Stomach (tissue), 9 donors: ENCODE results near the gene RFX2. TPM values are rescaled to one million over a fixed set of nuclear protein-coding genes. Genes with fewer than 3 reads are reported as not detected.

Experiments
- DNase-seq, 2 donors: peaks; one replicate each; pipeline versions ENCODE4 v3.0.0 to v3.0.0-alpha.2; 2013 to 2019
- H3K27ac ChIP-seq, 5 donors: fragments of 200-600 bp in 4 of 5; sonication (generic) in 4 of 5; one replicate each; pipeline ENCODE4 v1.5.1; 2013 to 2019; ENCODE audit warnings: mild to moderate bottlenecking in 1 of 5, moderate library complexity in 1 of 5
- H3K27me3 ChIP-seq, 3 donors: fragments of 200-600 bp; sonication (generic); one replicate each; pipeline ENCODE4 v1.5.1; 2017 to 2019; ENCODE audit warnings: mixed run types in 1 of 3
- H3K36me3 ChIP-seq, 4 donors: fragments of 200-600 bp; sonication (generic); 1 replicate in 3 of 4; 2 replicates in 1 of 4; pipeline ENCODE4 v1.5.1; 2016 to 2019
- H3K4me1 ChIP-seq, 4 donors: fragments of 200-600 bp; sonication (generic); one replicate each; pipeline ENCODE4 v1.5.1; 2016 to 2019
- H3K4me3 ChIP-seq, 4 donors: fragments of 200-600 bp; sonication (generic) in 3 of 4; one replicate each; pipeline ENCODE4 v1.5.1; 2016 to 2019; ENCODE audit warnings: mild to moderate bottlenecking in 1 of 4
- H3K9me3 ChIP-seq, 4 donors: fragments of 200-600 bp; sonication (generic); one replicate each; pipeline ENCODE4 v1.5.1; 2016 to 2019
- EP300 ChIP-seq: sonication (generic); formaldehyde crosslinking; IDR thresholded peaks from one replicate; pipeline ENCODE4 v1.6.1; 2017; ENCODE audit warnings: antibody characterized with exemption
- POLR2A ChIP-seq, 4 donors: fragments of 450-650 bp; IDR thresholded peaks; one replicate each; pipeline ENCODE4 v1.6.1; 2016; ENCODE audit warnings: antibody characterized with exemption in 4 of 4, control low read depth in 2 of 4, mild to moderate bottlenecking in 1 of 4, moderate library complexity in 1 of 4
- POLR2AphosphoS5 ChIP-seq, 3 donors: sonication (generic); formaldehyde crosslinking; IDR thresholded peaks; one replicate each; pipeline ENCODE4 v1.6.1; 2016; ENCODE audit warnings: antibody characterized with exemption in 3 of 3
- WGBS, 5 donors: extraction: QIAGEN DNeasy Blood & Tissue Kit in 3 of 5; methylation state at CpG; one replicate each; pipeline versions ENCODE4 v1.1.5 to v1.1.7; 2013 to 2018; 5-methylcytosine and 5-hydroxymethylcytosine counted together
- intact Hi-C: fragments of 100-400 bp; cut with DNase I; formaldehyde crosslinking; loops from one replicate; pipeline ENCODE4 v1.15.1; 2023; ENCODE audit warnings: low total_unique reads
- polyA plus RNA-seq, 3 donors: library from polyadenylated mRNA; stranded (reverse); fragments of 200-250 nt; gene quantifications; one replicate each; pipeline ENCODE4 v1.2.3, GENCODE V29; 2013
- total RNA-seq, 5 donors: library from RNA; depleted of rRNA; stranded (reverse); fragments of >200 nt; gene quantifications; one replicate each; pipeline versions ENCODE4 v1.1.0 to v1.2.3, GENCODE V29; 2014 to 2016
- TF ChIP-seq, protein P1 (sequence below), 7 experiments: fragments of 450-650 bp in 4 of 7; fragments of 200-600 bp in 3 of 7; sonication (generic) in 3 of 7; IDR thresholded peaks; one replicate each; pipeline ENCODE4 v1.5.1; 2016 to 2019; ENCODE audit warnings: antibody characterized with exemption in 7 of 7, control low read depth in 2 of 7, mild to moderate bottlenecking in 1 of 7
- donor health status: healthy with polysubstance abuse.
- donor health status: Bipolar disorder and iron deficiency.
- donor health status: healthy.

RFX2 gene
- total and polyA plus RNA-seq, 8 donors = 1.2 to 123 (median 8.0) TPM

GRCh38 chr19:6079107-6079506, 31.2 kb downstream of the RFX2 start:
- TF ChIP-seq POLR2A (IDR thresholded peaks at IDR 0.05) (no peak), EP300 (no peak), POLR2AphosphoS5 (IDR thresholded peaks at IDR 0.05) (no peak)
- TF ChIP-seq, protein P1, sequence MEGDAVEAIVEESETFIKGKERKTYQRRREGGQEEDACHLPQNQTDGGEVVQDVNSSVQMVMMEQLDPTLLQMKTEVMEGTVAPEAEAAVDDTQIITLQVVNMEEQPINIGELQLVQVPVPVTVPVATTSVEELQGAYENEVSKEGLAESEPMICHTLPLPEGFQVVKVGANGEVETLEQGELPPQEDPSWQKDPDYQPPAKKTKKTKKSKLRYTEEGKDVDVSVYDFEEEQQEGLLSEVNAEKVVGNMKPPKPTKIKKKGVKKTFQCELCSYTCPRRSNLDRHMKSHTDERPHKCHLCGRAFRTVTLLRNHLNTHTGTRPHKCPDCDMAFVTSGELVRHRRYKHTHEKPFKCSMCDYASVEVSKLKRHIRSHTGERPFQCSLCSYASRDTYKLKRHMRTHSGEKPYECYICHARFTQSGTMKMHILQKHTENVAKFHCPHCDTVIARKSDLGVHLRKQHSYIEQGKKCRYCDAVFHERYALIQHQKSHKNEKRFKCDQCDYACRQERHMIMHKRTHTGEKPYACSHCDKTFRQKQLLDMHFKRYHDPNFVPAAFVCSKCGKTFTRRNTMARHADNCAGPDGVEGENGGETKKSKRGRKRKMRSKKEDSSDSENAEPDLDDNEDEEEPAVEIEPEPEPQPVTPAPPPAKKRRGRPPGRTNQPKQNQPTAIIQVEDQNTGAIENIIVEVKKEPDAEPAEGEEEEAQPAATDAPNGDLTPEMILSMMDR (IDR thresholded peaks at IDR 0.05) = no peak
- no peak overlapping the region for H3K27ac ChIP-seq
- no peak for DNase-seq
- intact Hi-C loops = no loop called here
- 89 to 94% (median 90%) methylated on average over 5 of the region's 5 CpGs for WGBS, 5 donors
- H3K27me3 ChIP-seq = no peaks in the 10 kb centered on the region
- H3K4me3 ChIP-seq = no peak overlapping the region
- no peaks in the 10 kb centered on the region for H3K36me3 ChIP-seq
- H3K9me3 ChIP-seq = no peaks in the 10 kb centered on the region
- peaks cover 3 to 13% (median 6%) of the 10 kb centered on the region in 4 donors for H3K4me1 ChIP-seq

DNA sequence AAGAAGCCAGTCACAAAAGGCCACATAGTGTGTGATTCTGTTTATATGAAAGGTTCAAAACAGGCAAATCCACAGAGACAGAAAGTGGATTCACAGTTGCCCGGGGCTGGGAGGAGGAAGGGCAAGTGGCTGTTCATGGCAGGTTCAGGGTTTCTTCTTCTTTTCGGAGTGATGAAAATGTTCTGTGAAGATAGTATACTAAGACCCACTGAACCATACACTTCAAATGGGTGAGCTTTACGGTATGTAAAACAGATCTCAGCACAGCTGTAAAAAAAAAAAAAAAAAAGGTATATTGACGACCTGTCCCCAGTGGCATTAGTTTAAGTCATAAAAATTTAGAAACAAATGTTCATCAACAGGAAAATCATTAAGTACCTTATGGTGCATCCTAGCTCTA, 32.2 kb downstream of the RFX2 start:
- Histone ChIP-seq H3K36me3 (no peaks in the 10 kb centered on the region), H3K4me1 (peaks cover 3 to 13% (median 6%) of the 10 kb centered on the region in 4 donors), H3K4me3 (no peak overlapping the region), H3K27ac (no peak overlapping the region), H3K9me3 (no peaks in the 10 kb centered on the region), H3K27me3 (no peaks in the 10 kb centered on the region)
- no peak for DNase-seq
- WGBS, 5 donors = 79 to 94% (median 92%) methylated on average over 4 of the region's 4 CpGs
- TF ChIP-seq, protein P1 (IDR thresholded peaks at IDR 0.05) = no peak
- TF ChIP-seq POLR2AphosphoS5 (IDR thresholded peaks at IDR 0.05) (no peak), EP300 (no peak), POLR2A (IDR thresholded peaks at IDR 0.05) (no peak)
- intact Hi-C loops = no loop called here

- Histone ChIP-seq H3K4me1 (peaks cover 3 to 13% (median 6%) of the 10 kb centered on the region in 4 donors), H3K27me3 (no peaks in the 10 kb centered on the region), H3K9me3 (no peaks in the 10 kb centered on the region), H3K27ac (peak overlapping the region in 4 of 5 donors; percentile 60 to 78 (median 72)), H3K36me3 (no peaks in the 10 kb centered on the region), H3K4me3 (no peak overlapping the region)
- intact Hi-C loops = no loop called here
- TF ChIP-seq POLR2AphosphoS5 (IDR thresholded peaks at IDR 0.05) (peak in 1 of 3 donors; percentile 23), EP300 (no peak)
- WGBS, 5 donors = 56 to 79% (median 68%) methylated on average over 13 of the region's 13 CpGs
- peak in 1 of 2 donors; percentile 57 for DNase-seq
Measured at GRCh38 chr19:6076675-6077463, 33.4 kb downstream of the RFX2 start.

DNA sequence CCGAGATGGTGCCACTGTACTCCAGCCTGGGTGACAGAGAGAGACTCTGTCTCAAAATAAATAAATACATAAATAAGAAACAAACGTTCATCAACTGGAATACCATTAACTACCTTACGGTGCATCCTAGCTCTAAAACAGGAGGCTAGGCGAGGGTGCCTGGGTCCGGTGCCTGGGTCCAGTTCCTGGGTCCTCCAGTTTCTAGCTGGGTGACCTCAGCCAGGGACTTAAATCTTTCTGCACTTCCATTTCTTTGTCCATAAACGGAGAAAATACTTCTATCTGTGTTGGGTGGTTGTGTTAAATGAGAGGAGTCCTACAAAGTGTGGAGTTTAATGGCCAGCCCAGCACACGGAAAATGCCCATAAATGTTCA, 34.0 kb downstream of the RFX2 start:
- 83 to 91% (median 88%) methylated on average over 7 of the region's 7 CpGs for whole genome bisulfite sequencing, 5 donors
- TF ChIP-seq EP300 (no peak), POLR2A (IDR thresholded peaks at IDR 0.05) (no peak), POLR2AphosphoS5 (IDR thresholded peaks at IDR 0.05) (no peak)
- TF ChIP-seq, protein P1 (IDR thresholded peaks at IDR 0.05) = no peak
- Histone ChIP-seq H3K9me3 (no peaks in the 10 kb centered on the region), H3K36me3 (no peaks in the 10 kb centered on the region), H3K27me3 (no peaks in the 10 kb centered on the region), H3K4me3 (no peak overlapping the region), H3K4me1 (peaks cover 3 to 13% (median 6%) of the 10 kb centered on the region in 4 donors), H3K27ac (peak overlapping the region in 4 of 5 donors; percentile 60 to 78 (median 72))
- no peak for DNase-seq
- intact Hi-C loops = no loop called here
